Thyroid gland (tissue), 4 donors: ENCODE data around the gene NFIB.

Experiments
- CTCF ChIP-seq, 6 experiments: fragments of 200-600 bp in 3 of 6; fragments of 450-650 bp in 3 of 6; sonication (generic) in 3 of 6; IDR thresholded peaks; one replicate each; pipeline ENCODE4 v1.5.1; 2016 to 2019; ENCODE audit warnings: antibody characterized with exemption in 6 of 6, mild to moderate bottlenecking in 2 of 6, inconsistent platforms in 1 of 6, moderate library complexity in 1 of 6
- POLR2A ChIP-seq, 2 donors: fragments of 450-650 bp; IDR thresholded peaks; one replicate each; pipeline ENCODE4 v1.6.1; 2017; ENCODE audit warnings: antibody characterized with exemption in 2 of 2, mild to moderate bottlenecking in 2 of 2, moderate library complexity in 1 of 2

GRCh38 chr9:14107977-14108376, 206.0 kb downstream of the NFIB start:
- no peak for TF ChIP-seq CTCF (IDR thresholded peaks at IDR 0.05)
- TF ChIP-seq POLR2A (IDR thresholded peaks at IDR 0.05) = no peak
